HepG2 (cell line): ENCODE measurements around the gene SOCS1. TPM values are rescaled to one million over a fixed set of nuclear protein-coding genes. Genes with fewer than 3 reads are reported as not detected.

Experiments used
- AKAP8 ChIP-seq: sonication (generic); formaldehyde crosslinking; IDR thresholded peaks from 2 replicates; pipeline ENCODE4 v1.5.1; 2020; ENCODE audit warnings: mild to moderate bottlenecking, missing genetic modification reagents
- MATR3 ChIP-seq: sonication (generic); formaldehyde crosslinking; IDR thresholded peaks from 2 replicates; pipeline ENCODE4 v1.4.0; 2020; ENCODE audit warnings: missing genetic modification reagents
- NFE2 ChIP-seq: sonication (generic); formaldehyde crosslinking; IDR thresholded peaks from 2 replicates; pipeline ENCODE4 v1.4.0; 2020; ENCODE audit warnings: missing genetic modification reagents
- PTBP1 ChIP-seq: fragments of 200-400 bp; formaldehyde crosslinking; IDR thresholded peaks from 2 replicates; pipeline ENCODE4 v1.6.1; 2018; ENCODE audit warnings: low read length, low read depth; ENCODE audit not compliant: poor library complexity, severe bottlenecking
- ZFP36 ChIP-seq: fragments of 150-350 bp; IDR thresholded peaks from 2 replicates; pipeline ENCODE4 v1.6.1; 2018; ENCODE audit warnings: borderline replicate concordance, low read length, low read depth; ENCODE audit not compliant: partially characterized antibody
- ZNF615 ChIP-seq: sonication (generic); formaldehyde crosslinking; IDR thresholded peaks from 2 replicates; pipeline ENCODE4 v1.5.0; 2020; ENCODE audit warnings: mild to moderate bottlenecking, missing genetic modification reagents, borderline replicate concordance
- ZNF720 ChIP-seq: sonication (generic); formaldehyde crosslinking; IDR thresholded peaks from 2 replicates; pipeline ENCODE4 v1.4.0; 2020; ENCODE audit warnings: missing genetic modification reagents
- polyA plus RNA-seq, 8 experiments: library from polyadenylated mRNA; depleted of rRNA in 3 of 8; stranded (reverse) in 7 of 8; unstranded in 1 of 8; fragments of >200 nt; fragmentation: Illumina TruSeq in 4 of 8; extraction: Trizol in 4 of 8; gene quantifications; 2 replicates each; pipeline versions ENCODE4 v1.2.1 to v1.2.3, GENCODE V29; 2011 to 2016; ENCODE audit warnings: low read depth in 4 of 8, missing spikeins in 1 of 8, mixed read lengths in 1 of 8; ENCODE audit not compliant: insufficient read depth in 1 of 8
- total RNA-seq, 5 experiments: library from RNA; depleted of rRNA; stranded (reverse); fragments of >200 nt; fragmentation: Illumina TruSeq; extraction: Trizol; gene quantifications; 2 replicates each; pipeline ENCODE4 v1.2.3, GENCODE V29; 2016; ENCODE audit warnings: low read depth in 1 of 5
- TF ChIP-seq, protein P1 (sequence below): fragments of 450-650 bp; IDR thresholded peaks from 2 replicates; pipeline ENCODE4 v1.6.1; 2017
- TF ChIP-seq, protein P2 (sequence below): sonication (generic); formaldehyde crosslinking; IDR thresholded peaks from 2 replicates; pipeline ENCODE4 v1.4.0; 2020; ENCODE audit warnings: missing genetic modification reagents

The SOCS1 gene
- total and polyA plus RNA-seq, 2 of the 13 experiments (the other 11 are each of a cell fraction or from before 2014, with no cell fraction given), result 5.3 to 6.3 TPM

- TF ChIP-seq, protein P1, sequence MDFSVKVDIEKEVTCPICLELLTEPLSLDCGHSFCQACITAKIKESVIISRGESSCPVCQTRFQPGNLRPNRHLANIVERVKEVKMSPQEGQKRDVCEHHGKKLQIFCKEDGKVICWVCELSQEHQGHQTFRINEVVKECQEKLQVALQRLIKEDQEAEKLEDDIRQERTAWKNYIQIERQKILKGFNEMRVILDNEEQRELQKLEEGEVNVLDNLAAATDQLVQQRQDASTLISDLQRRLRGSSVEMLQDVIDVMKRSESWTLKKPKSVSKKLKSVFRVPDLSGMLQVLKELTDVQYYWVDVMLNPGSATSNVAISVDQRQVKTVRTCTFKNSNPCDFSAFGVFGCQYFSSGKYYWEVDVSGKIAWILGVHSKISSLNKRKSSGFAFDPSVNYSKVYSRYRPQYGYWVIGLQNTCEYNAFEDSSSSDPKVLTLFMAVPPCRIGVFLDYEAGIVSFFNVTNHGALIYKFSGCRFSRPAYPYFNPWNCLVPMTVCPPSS, result peak; percentile 55; the same call in 1 of the 2 replicates
- TF ChIP-seq ZNF615 (CRISPR knock-in tag) (no peak), ZFP36 (peak; percentile 61), ZNF720 (CRISPR knock-in tag) (no peak), MATR3 (CRISPR knock-in tag) (no peak), AKAP8 (CRISPR knock-in tag) (no peak), NFE2 (CRISPR knock-in tag) (no peak), PTBP1 (no peak)
- TF ChIP-seq, protein P2, sequence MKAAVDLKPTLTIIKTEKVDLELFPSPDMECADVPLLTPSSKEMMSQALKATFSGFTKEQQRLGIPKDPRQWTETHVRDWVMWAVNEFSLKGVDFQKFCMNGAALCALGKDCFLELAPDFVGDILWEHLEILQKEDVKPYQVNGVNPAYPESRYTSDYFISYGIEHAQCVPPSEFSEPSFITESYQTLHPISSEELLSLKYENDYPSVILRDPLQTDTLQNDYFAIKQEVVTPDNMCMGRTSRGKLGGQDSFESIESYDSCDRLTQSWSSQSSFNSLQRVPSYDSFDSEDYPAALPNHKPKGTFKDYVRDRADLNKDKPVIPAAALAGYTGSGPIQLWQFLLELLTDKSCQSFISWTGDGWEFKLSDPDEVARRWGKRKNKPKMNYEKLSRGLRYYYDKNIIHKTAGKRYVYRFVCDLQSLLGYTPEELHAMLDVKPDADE (CRISPR knock-in tag), result no peak
Observed at GRCh38 chr16:11239644-11240632, 16.1 kb downstream of the SOCS1 start (continued).
